HEK293 (cell line): ENCODE results near the gene FAM216B.

Experiments
- KLF9 ChIP-seq: fragments of 450-650 bp; formaldehyde crosslinking; IDR thresholded peaks from 2 replicates; pipeline ENCODE4 v1.5.1; 2016; ENCODE audit warnings: missing biosample characterization, missing genetic modification characterization, low read depth
- PRDM1 ChIP-seq: fragments of 450-650 bp; formaldehyde crosslinking; IDR thresholded peaks from 2 replicates; pipeline ENCODE4; 2016; ENCODE audit warnings: missing biosample characterization, missing genetic modification characterization
- SETDB1 ChIP-seq: IDR thresholded peaks from one replicate; pipeline ENCODE4 v1.6.1; 2017; ENCODE audit warnings: mild to moderate bottlenecking, low read length, moderate library complexity, mixed read lengths; ENCODE audit not compliant: insufficient read length
- ZBTB17 ChIP-seq: fragments of 450-650 bp; formaldehyde crosslinking; IDR thresholded peaks from 2 replicates; pipeline ENCODE4 v1.5.1; 2016; ENCODE audit warnings: missing biosample characterization, missing genetic modification characterization
- ZNF121 ChIP-seq: fragments of 450-650 bp; formaldehyde crosslinking; IDR thresholded peaks from 2 replicates; pipeline ENCODE4 v1.5.1; 2016; ENCODE audit warnings: missing biosample characterization, missing genetic modification characterization
- ZNF133 ChIP-seq: fragments of 450-650 bp; formaldehyde crosslinking; IDR thresholded peaks from 2 replicates; pipeline ENCODE4 v1.5.1; 2016; ENCODE audit warnings: missing biosample characterization, missing genetic modification characterization
- ZNF302 ChIP-seq: fragments of 450-650 bp; formaldehyde crosslinking; IDR thresholded peaks from 2 replicates; pipeline ENCODE4 v1.5.1; 2016; ENCODE audit warnings: missing biosample characterization, missing genetic modification characterization, low read depth
- ZNF473 ChIP-seq: fragments of 450-650 bp; formaldehyde crosslinking; IDR thresholded peaks from 2 replicates; pipeline ENCODE4 v1.5.1; 2017; ENCODE audit warnings: missing biosample characterization, missing genetic modification characterization
- ZNF629 ChIP-seq: fragments of 450-650 bp; formaldehyde crosslinking; IDR thresholded peaks from 2 replicates; pipeline ENCODE4 v1.5.1; 2017; ENCODE audit warnings: missing biosample characterization, missing genetic modification characterization
- ZNF776 ChIP-seq: fragments of 450-650 bp; formaldehyde crosslinking; IDR thresholded peaks from 2 replicates; pipeline ENCODE4 v1.5.0; 2017; ENCODE audit warnings: missing biosample characterization, missing genetic modification characterization, borderline replicate concordance
- TF ChIP-seq, protein P1 (sequence below): fragments of 450-650 bp; formaldehyde crosslinking; IDR thresholded peaks from 2 replicates; pipeline ENCODE4 v1.5.1; 2016; ENCODE audit warnings: missing biosample characterization, missing genetic modification characterization
- TF ChIP-seq, protein P2 (sequence below): fragments of 450-650 bp; formaldehyde crosslinking; IDR thresholded peaks from 2 replicates; pipeline ENCODE4 v1.5.1; 2016; ENCODE audit warnings: missing biosample characterization, missing genetic modification characterization
- TF ChIP-seq, protein P3 (sequence below): fragments of 450-650 bp; formaldehyde crosslinking; IDR thresholded peaks from 2 replicates; pipeline ENCODE4 v1.5.1; 2016; ENCODE audit warnings: missing biosample characterization, missing genetic modification characterization

- TF ChIP-seq, protein P1, sequence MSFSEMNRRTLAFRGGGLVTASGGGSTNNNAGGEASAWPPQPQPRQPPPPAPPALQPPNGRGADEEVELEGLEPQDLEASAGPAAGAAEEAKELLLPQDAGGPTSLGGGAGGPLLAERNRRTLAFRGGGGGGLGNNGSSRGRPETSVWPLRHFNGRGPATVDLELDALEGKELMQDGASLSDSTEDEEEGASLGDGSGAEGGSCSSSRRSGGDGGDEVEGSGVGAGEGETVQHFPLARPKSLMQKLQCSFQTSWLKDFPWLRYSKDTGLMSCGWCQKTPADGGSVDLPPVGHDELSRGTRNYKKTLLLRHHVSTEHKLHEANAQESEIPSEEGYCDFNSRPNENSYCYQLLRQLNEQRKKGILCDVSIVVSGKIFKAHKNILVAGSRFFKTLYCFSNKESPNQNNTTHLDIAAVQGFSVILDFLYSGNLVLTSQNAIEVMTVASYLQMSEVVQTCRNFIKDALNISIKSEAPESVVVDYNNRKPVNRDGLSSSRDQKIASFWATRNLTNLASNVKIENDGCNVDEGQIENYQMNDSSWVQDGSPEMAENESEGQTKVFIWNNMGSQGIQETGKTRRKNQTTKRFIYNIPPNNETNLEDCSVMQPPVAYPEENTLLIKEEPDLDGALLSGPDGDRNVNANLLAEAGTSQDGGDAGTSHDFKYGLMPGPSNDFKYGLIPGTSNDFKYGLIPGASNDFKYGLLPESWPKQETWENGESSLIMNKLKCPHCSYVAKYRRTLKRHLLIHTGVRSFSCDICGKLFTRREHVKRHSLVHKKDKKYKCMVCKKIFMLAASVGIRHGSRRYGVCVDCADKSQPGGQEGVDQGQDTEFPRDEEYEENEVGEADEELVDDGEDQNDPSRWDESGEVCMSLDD (tag by site-specific recombination) = no peak
- TF ChIP-seq, protein P2, sequence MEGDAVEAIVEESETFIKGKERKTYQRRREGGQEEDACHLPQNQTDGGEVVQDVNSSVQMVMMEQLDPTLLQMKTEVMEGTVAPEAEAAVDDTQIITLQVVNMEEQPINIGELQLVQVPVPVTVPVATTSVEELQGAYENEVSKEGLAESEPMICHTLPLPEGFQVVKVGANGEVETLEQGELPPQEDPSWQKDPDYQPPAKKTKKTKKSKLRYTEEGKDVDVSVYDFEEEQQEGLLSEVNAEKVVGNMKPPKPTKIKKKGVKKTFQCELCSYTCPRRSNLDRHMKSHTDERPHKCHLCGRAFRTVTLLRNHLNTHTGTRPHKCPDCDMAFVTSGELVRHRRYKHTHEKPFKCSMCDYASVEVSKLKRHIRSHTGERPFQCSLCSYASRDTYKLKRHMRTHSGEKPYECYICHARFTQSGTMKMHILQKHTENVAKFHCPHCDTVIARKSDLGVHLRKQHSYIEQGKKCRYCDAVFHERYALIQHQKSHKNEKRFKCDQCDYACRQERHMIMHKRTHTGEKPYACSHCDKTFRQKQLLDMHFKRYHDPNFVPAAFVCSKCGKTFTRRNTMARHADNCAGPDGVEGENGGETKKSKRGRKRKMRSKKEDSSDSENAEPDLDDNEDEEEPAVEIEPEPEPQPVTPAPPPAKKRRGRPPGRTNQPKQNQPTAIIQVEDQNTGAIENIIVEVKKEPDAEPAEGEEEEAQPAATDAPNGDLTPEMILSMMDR (tag by site-specific recombination) = no peak
- TF ChIP-seq KLF9 (tag by site-specific recombination) (no peak), ZNF121 (tag by site-specific recombination) (no peak), ZNF473 (tag by site-specific recombination) (no peak), ZNF133 (tag by site-specific recombination) (no peak), ZBTB17 (tag by site-specific recombination) (no peak), SETDB1 (no peak), PRDM1 (tag by site-specific recombination) (no peak), ZNF629 (tag by site-specific recombination) (no peak), ZNF776 (no peak), ZNF302 (tag by site-specific recombination) (no peak)
- TF ChIP-seq, protein P3, sequence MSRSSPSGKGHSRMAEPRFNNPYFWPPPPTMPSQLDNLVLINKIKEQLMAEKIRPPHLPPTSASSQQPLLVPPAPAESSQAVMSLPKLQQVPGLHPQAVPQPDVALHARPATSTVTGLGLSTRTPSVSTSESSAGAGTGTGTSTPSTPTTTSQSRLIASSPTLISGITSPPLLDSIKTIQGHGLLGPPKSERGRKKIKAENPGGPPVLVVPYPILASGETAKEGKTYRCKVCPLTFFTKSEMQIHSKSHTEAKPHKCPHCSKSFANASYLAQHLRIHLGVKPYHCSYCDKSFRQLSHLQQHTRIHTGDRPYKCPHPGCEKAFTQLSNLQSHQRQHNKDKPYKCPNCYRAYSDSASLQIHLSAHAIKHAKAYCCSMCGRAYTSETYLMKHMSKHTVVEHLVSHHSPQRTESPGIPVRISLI (tag by site-specific recombination) = no peak
Observed at GRCh38 chr13:42745655-42746054, 35.7 kb upstream of the FAM216B start.
